ENCODE results near the gene SSTR3.

DNA sequence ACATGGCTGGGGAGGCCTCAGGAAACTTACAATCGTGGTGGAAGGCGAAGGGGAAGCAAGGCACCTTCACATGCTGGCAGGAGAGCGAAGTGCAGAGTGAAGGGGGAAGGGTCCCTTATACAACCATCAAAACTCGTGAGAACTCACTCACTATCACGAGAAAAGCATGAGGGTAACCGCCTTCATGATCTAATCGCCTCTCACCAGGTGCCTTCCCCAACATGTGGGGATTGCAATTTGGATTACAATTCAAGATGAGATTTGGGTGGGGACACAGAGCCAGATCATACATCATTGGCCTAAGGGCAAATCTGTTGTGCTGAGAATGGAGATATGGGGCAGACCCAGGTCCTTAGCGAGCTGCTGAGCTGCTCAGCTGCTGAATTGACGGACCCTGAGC is 37.3 kb downstream of the SSTR3 start:
- TF ChIP-seq TARDBP (IDR thresholded peaks at IDR 0.05) (no peak), HDGF (IDR thresholded peaks at IDR 0.05; ENCODE audit: borderline replicate concordance) (no peak), CTBP1 (IDR thresholded peaks at IDR 0.05; ENCODE audit: borderline replicate concordance) (no peak), BHLHE40 (IDR thresholded peaks at IDR 0.05; ENCODE audit: borderline replicate concordance) (no peak), FOXM1 (IDR thresholded peaks at IDR 0.05; ENCODE audit: borderline replicate concordance) (no peak), L3MBTL2 (conservative IDR thresholded peaks at IDR 0.05) (no peak), FOXK2 (IDR thresholded peaks at IDR 0.05) (no peak), SUZ12 (IDR thresholded peaks at IDR 0.05) (no peak), ARNT (IDR thresholded peaks at IDR 0.05) (no peak)
